Measurements from ENCODE around the gene ISG20L2. TPM values are rescaled to one million over a fixed set of nuclear protein-coding genes. Genes with fewer than 3 reads are reported as not detected.

Gene ISG20L2
- total RNA-seq, 1 experiment from 2014 or later, result 41.7 TPM

DNA sequence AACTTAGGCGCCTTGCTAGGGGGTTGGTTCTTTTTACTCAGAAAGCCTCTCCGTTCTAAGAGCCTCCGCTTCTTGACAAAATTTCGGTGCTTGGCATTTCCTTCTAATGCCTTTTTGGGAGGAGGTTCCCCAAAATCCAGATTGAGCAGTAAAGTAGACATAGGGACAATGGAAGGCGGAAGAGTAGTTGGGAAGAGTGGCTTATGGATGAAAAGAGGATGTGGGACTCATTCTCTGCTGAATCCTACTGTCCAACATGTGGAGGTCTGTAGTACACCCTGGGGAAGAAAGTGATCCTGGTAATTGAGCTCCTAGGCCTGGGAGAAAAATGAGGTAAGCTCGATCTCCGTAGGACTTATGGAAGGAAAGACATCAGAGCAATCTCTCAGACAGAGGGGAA, 1.1 kb downstream of the ISG20L2 start:
- H3K4me3 ChIP-seq (replicated peaks in 1 of 2; ENCODE audit: low read depth in 1 of 2, low read length in 2 of 2), result peak overlapping the region; percentile 92 to 93
- ChIA-PET CTCF (interaction anchor here (1.0 to 10.8 kb wide), 17 partner anchors 10 to 165 kb away, joined by 3 to 508 read pairs (median 12); partner anchors contain the start of genes CRABP2, HDGF, INSRR and MRPL24), POLR2A (interaction anchor here (1.3 to 4.9 kb wide), 7 partner anchors 12 to 132 kb away, joined by 3 to 69 read pairs (median 10); partner anchors contain the start of genes MRPL24 and PRCC), RAD21 (ENCODE audit: low non-redundant PET in 1 of 2, low total read pairs in 2 of 2, uncharacterized antibody in 2 of 2, unreplicated experiment in 2 of 2) (interaction anchor here (1.1 to 3.1 kb wide), 4 partner anchors 24 to 133 kb away, joined by 3 to 67 read pairs (median 38); partner anchors contain the start of genes HDGF (in 1 of the 2) and NTRK1 (in 1 of the 2))
- H4K20me1 ChIP-seq (ENCODE audit: insufficient read depth), result peaks cover 15% of the 10 kb centered on the region; the same call in 1 of the 2 replicates
- no peaks in the 10 kb centered on the region for H3K9me3 ChIP-seq (ENCODE audit: control insufficient read depth in 1 of 2, insufficient read depth in 1 of 2, low read depth in 1 of 2, low read length in 2 of 2)
- H3K4me2 ChIP-seq (ENCODE audit: low read length), result peak overlapping the region; percentile 95
- peaks cover 24 to 34% of the 10 kb centered on the region in 2 experiments for H3K4me1 ChIP-seq (ENCODE audit: control insufficient read depth in 1 of 2, insufficient read depth in 2 of 2, low read length in 2 of 2)
- intact Hi-C loops (cut with micrococcal nuclease), result no loop called here
- H3K27me3 ChIP-seq (ENCODE audit: insufficient read depth, low read length), result no peaks in the 10 kb centered on the region
- ATAC-seq (no peak), DNase-seq (ENCODE audit: low read depth, low spot score) (no peak)
- TF ChIP-seq, protein P1, sequence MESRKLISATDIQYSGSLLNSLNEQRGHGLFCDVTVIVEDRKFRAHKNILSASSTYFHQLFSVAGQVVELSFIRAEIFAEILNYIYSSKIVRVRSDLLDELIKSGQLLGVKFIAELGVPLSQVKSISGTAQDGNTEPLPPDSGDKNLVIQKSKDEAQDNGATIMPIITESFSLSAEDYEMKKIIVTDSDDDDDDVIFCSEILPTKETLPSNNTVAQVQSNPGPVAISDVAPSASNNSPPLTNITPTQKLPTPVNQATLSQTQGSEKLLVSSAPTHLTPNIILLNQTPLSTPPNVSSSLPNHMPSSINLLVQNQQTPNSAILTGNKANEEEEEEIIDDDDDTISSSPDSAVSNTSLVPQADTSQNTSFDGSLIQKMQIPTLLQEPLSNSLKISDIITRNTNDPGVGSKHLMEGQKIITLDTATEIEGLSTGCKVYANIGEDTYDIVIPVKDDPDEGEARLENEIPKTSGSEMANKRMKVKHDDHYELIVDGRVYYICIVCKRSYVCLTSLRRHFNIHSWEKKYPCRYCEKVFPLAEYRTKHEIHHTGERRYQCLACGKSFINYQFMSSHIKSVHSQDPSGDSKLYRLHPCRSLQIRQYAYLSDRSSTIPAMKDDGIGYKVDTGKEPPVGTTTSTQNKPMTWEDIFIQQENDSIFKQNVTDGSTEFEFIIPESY (IDR thresholded peaks at IDR 0.05; ENCODE audit: extremely low read depth, insufficient replicate concordance, low read length), result no peak
- TF ChIP-seq EZH2 (IDR thresholded peaks at IDR 0.05) (no peak), SRF (IDR thresholded peaks at IDR 0.05; ENCODE audit: low read depth) (no peak), TCF7L2 (IDR thresholded peaks at IDR 0.05; ENCODE audit: borderline replicate concordance, extremely low read depth, insufficient read depth, insufficient read length) (no peak), ZNF274 (IDR thresholded peaks at IDR 0.05; ENCODE audit: low read depth, low read length) (no peak), SP1 (IDR thresholded peaks at IDR 0.05; ENCODE audit: low read depth) (no peak), CEBPB (IDR thresholded peaks at IDR 0.05; ENCODE audit: low read depth) (no peak), JUND (IDR thresholded peaks at IDR 0.05) (no peak), RAD21 (IDR thresholded peaks at IDR 0.05; ENCODE audit: low read depth) (no peak), CBX3 (IDR thresholded peaks at IDR 0.05; ENCODE audit: low read depth) (no peak), MAX (IDR thresholded peaks at IDR 0.05) (no peak), EGR1 (IDR thresholded peaks at IDR 0.05; ENCODE audit: low read depth) (no peak), POLR2AphosphoS5 (IDR thresholded peaks at IDR 0.05; ENCODE audit: low read depth, low read length) (no peak)
- TF ChIP-seq, protein P2, sequence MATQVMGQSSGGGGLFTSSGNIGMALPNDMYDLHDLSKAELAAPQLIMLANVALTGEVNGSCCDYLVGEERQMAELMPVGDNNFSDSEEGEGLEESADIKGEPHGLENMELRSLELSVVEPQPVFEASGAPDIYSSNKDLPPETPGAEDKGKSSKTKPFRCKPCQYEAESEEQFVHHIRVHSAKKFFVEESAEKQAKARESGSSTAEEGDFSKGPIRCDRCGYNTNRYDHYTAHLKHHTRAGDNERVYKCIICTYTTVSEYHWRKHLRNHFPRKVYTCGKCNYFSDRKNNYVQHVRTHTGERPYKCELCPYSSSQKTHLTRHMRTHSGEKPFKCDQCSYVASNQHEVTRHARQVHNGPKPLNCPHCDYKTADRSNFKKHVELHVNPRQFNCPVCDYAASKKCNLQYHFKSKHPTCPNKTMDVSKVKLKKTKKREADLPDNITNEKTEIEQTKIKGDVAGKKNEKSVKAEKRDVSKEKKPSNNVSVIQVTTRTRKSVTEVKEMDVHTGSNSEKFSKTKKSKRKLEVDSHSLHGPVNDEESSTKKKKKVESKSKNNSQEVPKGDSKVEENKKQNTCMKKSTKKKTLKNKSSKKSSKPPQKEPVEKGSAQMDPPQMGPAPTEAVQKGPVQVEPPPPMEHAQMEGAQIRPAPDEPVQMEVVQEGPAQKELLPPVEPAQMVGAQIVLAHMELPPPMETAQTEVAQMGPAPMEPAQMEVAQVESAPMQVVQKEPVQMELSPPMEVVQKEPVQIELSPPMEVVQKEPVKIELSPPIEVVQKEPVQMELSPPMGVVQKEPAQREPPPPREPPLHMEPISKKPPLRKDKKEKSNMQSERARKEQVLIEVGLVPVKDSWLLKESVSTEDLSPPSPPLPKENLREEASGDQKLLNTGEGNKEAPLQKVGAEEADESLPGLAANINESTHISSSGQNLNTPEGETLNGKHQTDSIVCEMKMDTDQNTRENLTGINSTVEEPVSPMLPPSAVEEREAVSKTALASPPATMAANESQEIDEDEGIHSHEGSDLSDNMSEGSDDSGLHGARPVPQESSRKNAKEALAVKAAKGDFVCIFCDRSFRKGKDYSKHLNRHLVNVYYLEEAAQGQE (IDR thresholded peaks at IDR 0.05; ENCODE audit: low read depth), result no peak
- peak overlapping the region; percentile 93 for H3K9ac ChIP-seq (ENCODE audit: low read length)
- no peak overlapping the region for H2AFZ ChIP-seq (ENCODE audit: low read depth, low read length, poor library complexity, severe bottlenecking)
- H3K36me3 ChIP-seq (ENCODE audit: control insufficient read depth in 1 of 2, insufficient read depth in 2 of 2, low read length in 2 of 2), result peaks cover 19 to 32% of the 10 kb centered on the region in 2 experiments
- H3K79me2 ChIP-seq (ENCODE audit: insufficient read depth, low read length), result peaks cover 70% of the 10 kb centered on the region
- no peaks in the 10 kb centered on the region for H3K9me2 ChIP-seq (ENCODE audit: insufficient read depth)
- BruUV-seq (replicated peaks), result no TSS peak
- peak overlapping the region; percentile 81 for H3K27ac ChIP-seq (ENCODE audit: low read depth, low read length)

Measured in HCT116 (cell line).